Astrocyte (in vitro differentiated cells and primary cell): ENCODE data around the gene ADGRB3.

Experiments used
- CTCF ChIP-seq: IDR thresholded peaks from 2 replicates; pipeline ENCODE4 v1.5.1; 2011; ENCODE audit warnings: low read depth, mild to moderate bottlenecking, inconsistent platforms, low read length, moderate library complexity; ENCODE audit not compliant: insufficient read depth
- EZH2 ChIP-seq: IDR thresholded peaks from 2 replicates; pipeline ENCODE4 v1.6.1; 2012; ENCODE audit warnings: mild to moderate bottlenecking, low read length, inconsistent platforms; ENCODE audit not compliant: insufficient read depth

GRCh38 chr6:68593558-68593957 lies 41.5 kb upstream of the ADGRB3 start:
- TF ChIP-seq CTCF (no peak), EZH2 (no peak)
